HG03060 (cell line): ENCODE measurements around the gene ADAM15.

Experiments
- ATAC-seq: cut with Tn5 transposase; IDR thresholded peaks from one replicate; pipeline ENCODE4 v1.9.1; 2021; ENCODE audit warnings: low read depth, moderate number of reproducible peaks; ENCODE audit not compliant: unreplicated experiment

Gene ADAM15

DNA sequence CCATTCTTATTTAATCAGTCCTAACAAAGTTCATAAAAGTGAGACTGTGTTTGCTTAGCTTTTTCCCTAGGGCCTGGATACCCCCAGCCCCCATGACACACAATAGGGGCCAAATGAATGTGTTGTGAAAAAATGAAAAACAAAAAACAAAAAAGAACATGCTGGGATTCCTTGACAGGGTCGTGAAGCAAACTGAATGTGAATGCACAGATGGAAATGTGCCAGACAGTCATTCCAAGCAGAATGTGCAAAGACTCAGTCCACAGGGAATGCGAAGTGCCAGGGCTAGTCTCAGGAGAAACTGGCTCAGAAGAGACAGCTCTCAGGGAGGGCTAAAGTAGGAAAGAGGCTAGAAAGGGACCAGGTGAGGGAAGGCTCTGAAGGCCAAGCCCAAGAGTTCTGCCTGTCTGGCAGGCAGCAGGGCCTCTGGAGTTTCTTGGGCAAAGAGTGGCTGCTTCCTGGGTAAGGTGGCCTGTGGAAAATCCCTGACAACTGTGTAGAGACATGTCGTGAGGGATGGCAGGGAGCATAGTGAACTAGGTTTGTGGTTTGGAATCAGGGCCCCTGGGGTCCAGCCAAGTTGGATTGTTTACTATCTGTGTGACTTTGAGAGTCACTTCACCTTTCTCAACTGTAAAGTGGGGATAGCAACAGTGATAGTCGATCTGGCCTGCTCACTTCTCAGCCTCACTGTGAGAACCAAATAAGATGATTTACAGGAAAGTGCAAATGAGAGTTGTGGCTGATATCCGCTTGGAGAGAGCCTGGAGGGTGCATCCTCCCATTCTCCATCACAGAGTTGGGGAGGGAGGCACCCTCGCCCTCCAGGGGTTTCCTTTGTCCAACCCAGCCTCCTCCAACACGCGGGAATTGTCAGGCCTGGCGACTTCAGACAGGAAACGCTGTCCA is 1.2 kb upstream of the ADAM15 start:
- ATAC-seq: no peak

DNA sequence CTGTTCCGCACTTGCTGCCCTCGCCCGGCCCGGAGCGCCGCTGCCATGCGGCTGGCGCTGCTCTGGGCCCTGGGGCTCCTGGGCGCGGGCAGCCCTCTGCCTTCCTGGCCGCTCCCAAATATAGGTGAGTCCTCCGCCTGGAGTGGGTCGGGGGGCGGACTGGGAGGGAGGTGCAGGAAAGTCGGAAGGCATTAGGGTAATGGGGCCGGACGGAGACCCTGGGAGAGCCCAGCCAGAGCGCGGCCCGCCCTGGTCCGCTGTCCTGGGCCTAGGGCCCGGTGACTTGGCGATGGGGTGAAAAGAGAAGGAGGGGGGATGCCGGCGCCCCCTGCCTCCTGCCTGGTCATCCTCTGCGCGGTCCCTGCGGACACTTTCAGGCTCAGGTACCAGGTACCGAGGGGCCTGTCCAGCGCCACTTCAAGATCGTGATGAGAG is 243 bp downstream of the ADAM15 start:
- no peak for ATAC-seq

DNA sequence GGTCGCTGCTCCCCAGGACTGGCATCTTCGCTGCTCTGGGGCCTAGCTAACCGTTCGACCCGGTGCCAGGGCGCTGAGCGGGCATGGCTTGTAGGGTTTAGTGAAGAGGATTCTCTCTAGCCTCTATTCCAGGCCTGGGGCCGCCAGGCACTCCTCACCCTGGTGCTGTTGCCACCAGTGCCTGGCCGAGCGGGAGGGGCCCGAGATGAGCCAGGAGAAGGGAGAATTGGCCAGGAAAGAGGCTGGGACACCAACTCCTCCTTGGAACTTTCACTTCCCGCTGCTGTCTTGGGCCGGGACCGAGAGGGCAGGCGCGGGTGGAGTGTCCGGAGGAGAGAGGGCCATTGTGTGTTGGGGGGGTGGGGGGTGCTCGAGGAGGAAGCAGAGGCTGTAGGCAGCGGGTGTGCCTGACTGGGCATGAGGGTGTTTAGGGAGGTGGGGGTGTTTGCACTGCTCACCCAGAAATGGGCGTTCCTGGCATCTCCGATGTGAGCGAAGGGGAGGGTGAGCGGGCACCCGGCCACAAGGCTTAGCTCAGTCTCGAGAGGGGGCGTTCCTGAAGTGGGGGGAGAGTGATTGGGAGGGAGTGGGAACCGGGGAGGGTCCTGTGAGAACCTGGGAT is 772 bp downstream of the ADAM15 start:
- no peak for ATAC-seq

DNA sequence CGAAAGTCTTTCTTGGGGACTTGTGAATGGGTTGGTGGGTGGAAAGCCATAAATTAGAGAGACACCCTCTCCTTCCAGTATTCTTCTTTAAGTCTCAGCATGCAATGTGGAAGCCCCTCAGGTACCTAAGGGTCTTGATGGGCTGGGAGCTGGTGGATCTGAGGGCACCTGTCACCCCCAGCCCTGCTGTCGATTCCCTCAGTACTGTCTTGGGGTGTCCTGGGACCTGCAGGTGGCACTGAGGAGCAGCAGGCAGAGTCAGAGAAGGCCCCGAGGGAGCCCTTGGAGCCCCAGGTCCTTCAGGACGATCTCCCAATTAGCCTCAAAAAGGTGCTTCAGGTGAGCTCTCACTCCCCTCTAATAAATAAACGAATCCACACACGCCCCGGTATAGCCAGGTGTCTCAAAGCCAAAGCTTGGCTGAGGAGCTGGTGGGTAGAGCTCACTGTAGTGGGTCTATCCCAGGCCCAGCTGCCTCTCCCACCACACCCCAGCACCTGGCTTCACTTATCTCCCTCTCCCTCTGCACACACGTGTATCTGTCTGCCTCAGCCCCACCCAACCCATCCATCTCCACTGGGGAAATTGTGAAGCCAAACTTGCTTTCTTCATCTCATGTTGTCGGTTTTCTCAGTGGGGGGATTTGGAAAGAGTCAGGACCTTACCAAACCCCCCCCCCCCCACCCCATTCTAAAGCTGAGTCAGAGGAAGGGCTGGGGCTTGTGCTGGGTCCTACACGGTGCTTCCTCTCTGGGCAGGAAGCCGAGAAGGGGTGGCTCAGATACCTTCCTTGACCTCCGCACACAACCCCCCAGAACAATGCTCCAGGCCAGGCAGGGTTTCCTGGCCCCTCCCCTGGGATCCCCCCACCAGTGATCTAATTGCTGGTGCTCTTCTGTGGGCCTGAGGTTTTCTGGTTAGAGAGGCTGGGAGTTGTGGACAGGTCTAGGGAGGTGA is 1.6 kb downstream of the ADAM15 start:
- no peak for ATAC-seq

DNA sequence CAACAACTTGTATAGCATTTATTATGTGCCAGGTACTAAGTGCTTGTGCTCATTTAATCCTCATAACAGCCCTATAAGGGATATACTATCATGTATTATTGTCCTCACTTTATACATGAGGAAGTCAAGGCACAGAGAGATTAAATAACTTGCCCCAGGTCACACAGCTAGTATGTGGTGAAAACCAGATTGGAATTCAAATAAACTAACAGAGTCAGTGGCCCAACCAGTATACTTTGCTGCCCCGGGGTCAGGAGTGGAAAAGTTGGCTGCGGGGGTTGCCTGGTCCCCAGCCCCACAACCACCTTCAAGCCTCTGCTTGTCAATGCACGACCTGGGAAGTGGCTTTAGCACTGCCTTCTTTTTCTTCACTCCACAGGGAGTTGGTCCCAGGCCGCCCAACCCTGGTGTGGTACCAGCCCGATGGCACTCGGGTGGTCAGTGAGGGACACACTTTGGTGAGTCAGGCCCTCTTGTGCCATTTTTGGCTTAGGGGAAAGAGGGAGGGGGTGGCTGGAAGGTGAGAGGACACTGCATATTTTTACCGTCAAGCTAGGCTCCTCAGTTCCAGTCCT is 2.5 kb downstream of the ADAM15 start:
- ATAC-seq: no peak

DNA sequence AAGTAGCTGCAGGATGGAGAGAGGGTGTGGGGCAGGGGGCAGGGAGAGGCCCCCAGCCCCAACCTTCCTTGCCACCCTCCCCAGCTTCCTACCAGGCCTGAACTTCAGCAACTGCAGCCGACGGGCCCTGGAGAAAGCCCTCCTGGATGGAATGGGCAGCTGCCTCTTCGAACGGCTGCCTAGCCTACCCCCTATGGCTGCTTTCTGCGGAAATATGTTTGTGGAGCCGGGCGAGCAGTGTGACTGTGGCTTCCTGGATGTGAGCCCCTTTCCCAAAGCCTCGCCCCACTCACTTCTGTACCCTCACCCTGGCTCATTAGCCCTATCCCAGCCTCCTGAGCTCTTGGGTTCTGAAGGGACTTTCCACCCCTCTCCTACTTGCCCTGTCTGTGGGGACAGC is 6.0 kb downstream of the ADAM15 start:
- ATAC-seq: no peak

DNA sequence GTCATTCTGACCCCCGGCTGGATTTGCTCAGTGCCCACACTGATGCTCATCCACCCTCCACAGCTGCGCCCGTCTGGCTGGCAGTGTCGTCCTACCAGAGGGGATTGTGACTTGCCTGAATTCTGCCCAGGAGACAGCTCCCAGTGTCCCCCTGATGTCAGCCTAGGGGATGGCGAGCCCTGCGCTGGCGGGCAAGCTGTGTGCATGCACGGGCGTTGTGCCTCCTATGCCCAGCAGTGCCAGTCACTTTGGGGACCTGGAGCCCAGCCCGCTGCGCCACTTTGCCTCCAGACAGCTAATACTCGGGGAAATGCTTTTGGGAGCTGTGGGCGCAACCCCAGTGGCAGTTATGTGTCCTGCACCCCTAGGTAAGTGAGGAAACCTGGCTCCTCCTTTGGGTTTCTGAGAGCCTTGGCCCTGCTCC is 6.7 kb downstream of the ADAM15 start:
- ATAC-seq: no peak

DNA sequence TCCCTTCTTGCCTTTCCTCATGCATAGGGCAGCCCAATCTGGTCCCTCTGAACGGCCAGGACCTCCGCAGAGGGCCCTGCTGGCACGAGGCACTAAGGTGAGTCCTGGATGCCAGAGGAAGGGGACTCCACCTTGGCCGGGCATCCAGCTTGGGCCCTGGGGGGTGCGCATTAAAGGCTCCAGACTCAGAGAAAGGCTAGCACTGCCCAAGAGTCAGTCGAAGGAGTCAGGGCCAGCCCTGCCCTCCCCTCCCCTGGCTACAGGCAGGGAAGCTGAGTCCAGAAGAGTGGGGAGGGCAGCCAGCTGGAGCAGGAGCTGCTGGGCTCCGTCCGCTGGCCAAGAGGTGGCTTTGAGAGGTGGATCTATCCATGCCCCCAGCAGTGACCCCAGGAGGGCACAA is 9.6 kb downstream of the ADAM15 start:
- ATAC-seq: no peak

DNA sequence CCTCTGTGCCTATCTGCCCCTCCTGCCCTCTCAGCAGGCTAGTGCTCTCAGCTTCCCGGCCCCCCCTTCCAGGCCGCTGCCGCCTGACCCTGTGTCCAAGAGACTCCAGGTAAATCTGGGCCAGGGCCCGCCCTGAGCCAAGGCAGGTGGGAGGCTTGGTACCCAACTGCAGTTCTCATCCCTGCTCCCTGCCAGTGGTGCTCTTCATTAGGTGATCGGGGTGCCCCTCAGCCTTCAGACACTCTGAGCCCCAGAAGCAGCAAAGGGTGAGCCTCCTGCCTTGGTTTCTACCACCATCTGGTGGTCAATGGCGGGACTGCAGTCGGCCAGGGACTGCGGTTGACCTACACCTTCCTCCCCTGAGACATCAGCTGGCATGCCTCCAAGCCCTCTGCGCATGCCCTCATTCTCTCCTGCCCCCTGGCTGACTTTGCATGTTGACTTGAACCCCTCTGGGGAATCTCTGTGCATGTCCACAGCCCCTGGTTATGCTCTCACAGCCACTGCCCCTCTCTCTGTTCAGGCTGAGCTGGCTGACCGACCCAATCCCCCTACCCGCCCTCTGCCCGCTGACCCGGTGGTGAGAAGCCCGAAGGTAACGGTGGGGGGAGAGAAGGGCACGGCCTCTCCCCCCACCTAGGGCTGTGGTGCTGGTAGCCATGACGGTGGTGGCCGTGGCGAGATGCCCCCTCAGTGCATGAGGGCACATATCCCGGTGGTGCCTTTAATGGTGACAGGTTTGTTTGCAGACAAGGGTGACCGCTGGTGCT is 10.4 kb downstream of the ADAM15 start:
- ATAC-seq: no peak

DNA sequence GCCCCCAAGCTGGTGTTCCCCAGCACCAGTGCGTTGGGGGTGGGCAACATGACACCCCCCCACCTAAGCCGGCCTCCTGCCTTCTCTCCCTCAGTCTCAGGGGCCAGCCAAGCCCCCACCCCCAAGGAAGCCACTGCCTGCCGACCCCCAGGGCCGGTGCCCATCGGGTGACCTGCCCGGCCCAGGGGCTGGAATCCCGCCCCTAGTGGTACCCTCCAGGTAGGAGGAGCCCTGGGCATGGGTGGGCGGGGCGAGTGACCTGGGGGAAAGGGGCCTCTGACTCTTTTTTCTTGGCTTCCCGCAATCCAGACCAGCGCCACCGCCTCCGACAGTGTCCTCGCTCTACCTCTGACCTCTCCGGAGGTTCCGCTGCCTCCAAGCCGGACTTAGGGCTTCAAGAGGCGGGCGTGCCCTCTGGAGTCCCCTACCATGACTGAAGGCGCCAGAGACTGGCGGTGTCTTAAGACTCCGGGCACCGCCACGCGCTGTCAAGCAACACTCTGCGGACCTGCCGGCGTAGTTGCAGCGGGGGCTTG is 11.1 kb downstream of the ADAM15 start:
- ATAC-seq: no peak

DNA sequence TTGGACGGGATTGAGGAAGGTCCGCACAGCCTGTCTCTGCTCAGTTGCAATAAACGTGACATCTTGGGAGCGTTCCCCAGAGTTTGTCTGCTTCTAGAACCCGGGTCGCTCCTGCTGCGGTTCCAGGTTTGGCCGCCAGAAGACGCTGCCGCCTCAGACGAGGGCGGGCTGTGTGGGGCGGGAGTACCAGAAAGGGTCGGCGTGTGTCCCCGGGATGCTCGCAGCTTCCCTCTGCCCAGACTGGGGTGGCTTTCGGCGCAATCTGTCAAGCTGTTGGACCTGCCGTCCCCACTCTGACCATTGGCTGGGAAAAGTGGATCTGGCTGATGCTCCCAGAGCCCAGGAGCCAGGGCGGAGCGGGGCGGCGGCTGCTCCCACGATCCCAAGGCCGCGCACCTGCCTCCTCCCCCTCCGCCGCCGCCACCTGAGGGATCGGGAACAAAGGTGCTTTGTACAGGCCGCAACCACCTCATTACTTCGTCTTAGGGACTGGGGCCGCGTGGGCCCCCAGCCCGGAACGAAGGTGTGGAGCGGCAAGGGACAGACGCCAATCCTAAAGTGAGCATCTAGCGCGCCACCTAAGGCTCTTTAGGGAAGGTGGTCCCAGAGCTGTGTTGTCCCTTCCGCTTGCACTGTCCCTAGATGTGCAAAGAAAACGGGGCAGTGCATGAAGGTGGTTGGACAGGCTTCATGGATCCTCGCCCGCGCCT is 11.7 kb downstream of the ADAM15 start:
- no peak for ATAC-seq

DNA sequence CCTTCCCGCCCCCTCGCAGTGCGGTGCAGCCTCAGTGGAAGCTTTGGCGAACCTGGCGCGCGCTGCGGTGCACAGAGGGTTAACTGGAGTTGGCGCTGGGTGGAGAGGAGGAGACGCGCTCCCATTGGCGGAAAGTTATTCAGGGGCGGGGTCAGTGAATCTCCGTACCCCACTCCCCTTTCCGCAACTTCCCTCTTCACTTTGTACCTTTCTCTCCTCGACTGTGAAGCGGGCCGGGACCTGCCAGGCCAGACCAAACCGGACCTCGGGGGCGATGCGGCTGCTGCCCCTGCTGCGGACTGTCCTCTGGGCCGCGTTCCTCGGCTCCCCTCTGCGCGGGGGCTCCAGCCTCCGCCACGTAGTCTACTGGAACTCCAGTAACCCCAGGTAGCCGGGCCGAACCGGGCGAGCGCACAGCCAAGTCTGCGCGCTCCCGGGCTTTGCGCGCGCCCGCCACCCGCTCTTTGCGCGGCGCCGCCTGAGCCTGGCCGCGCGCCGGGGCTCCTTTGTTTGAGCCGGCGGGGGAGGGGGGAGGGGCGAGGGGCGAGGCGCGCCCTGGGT is 12.5 kb downstream of the ADAM15 start, which contains the start of gene EFNA4:
Gene EFNA4, plus strand, starts transcription at position 191 of the 561 bp plus-strand sequence. Its CDS starts 84 bp downstream, at position 275.
- ATAC-seq: no peak

DNA sequence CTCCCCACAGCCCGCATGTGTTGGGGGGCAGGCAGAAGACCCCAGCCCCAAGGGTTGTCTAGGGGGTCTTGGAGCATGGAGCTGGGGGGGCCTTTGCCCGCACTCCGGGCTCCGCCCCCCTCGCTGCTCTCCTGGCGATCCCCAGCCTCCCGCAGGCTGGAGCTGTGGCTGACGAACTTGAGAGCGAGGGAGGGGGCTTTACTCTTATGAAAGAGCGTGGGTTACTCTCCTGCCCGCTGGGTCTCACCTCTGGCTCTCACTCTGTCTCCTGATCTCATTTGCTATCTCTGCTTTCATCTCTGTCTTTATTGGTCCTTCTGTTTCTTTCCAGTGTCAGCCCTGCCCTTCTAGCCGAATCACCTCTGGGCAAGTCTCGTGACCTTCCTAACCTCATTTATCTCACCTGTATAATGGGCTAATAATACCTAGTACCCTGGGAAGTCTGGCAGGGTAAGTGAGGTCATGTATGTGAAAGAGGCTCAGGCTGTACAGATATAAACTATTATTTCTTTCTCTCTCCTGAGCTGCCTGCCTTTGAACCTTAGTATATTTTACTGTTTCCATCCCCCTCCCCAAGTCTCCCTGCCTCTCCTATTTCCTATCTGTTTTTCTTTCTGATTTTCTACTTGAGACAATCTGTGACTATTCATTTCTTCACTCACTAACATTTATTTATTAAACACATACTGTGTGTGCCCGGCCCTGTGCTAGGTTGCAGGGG is 13.2 kb downstream of the ADAM15 start:
- ATAC-seq: no peak

DNA sequence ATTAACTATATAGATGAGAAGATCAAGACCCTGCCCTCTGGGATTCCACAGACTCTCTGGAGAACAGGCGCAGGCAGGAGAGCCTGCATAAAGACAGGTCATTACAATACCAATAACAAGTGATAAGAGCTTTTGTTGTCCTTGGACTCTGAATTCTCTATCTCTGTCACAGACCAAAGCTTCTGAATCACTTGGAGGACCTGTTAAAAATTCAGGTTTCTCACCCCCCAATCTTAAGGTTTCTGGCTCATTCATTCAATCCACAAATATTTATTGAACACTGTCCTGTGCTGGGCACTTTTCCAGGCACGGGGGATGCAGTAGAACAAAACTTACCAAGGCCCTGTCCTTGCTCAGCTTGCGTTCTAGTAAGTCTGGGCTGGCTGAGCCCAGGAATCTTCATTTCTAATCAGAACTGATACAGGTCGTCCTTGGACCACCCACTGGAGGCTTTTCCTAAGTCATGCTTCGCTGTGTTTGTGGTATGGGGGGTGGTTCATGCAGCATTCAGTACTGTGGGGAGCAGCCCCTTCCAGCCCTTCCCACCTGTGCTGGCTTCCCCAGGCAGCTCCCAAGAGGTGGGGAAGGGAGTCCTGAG is 13.8 kb downstream of the ADAM15 start:
- ATAC-seq: no peak

DNA sequence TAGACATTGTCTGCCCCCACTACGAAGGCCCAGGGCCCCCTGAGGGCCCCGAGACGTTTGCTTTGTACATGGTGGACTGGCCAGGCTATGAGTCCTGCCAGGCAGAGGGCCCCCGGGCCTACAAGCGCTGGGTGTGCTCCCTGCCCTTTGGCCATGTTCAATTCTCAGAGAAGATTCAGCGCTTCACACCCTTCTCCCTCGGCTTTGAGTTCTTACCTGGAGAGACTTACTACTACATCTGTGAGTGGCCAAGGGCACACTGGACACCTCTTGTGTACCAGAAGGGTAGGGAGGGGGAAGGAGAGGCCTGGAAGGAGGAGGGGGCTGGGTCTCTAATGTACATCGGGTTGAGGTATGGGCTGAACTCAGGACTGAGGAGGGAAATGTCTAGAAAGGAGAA is 15.7 kb downstream of the ADAM15 start:
- ATAC-seq: no peak

DNA sequence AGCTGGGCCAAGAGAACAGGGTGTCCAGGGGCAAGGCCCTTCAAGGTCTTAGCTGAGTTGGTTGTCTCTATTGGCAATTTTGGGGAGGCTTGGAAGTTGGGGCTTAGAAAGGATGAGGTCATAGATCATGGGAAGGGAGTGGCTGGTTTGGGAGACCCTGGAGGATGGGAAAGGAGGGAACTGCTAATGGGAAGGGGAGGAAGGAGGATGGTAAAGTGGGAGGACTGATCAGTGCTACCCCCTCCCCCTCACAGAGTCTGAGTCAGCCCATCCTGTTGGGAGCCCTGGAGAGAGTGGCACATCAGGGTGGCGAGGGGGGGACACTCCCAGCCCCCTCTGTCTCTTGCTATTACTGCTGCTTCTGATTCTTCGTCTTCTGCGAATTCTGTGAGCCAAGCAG is 17.5 kb downstream of the ADAM15 start:
- ATAC-seq: no peak

DNA sequence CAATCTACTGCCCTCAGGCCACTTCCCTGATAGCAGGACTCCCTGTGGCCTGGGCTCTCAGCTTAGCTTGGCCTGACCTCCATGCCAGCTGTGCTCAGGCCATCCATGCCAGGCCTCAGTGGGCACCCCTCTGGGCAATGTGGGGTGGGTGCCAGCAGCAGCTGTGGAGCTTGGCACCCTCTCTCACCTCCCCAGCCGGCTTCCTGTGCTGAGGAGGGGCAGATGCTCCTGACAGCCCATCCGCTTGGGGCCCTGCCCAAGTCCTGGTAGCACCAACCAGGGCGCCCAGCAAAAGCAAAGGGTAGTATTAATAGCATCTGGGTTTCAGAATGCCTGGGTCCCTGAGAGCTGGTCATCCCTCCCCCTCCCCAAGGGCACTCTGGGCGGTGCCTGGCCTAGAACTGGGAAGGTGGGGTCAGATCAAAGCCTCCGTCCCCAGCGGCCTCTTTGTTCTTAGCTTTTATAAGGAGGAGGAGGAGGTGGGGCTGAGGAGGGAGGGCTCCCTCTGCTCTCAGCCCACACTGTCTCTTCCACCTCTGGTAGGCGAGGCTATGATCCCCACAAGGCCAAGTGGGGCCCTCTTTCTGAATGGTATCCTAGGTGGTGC is 18.5 kb downstream of the ADAM15 start:
- no peak for ATAC-seq
